ENCODE data around the gene CAMK2A.

The CAMK2A gene

GRCh38 chr5:150215979-150216944 is 73.3 kb downstream of the CAMK2A start:
- no peak for DNase-seq

- DNase-seq, result no peak
Measured at GRCh38 chr5:150214289-150214688, 75.3 kb downstream of the CAMK2A start.

GRCh38 chr5:150213530-150213929 is 76.0 kb downstream of the CAMK2A start:
- DNase-seq, result no peak

- no peak for DNase-seq
Measured at GRCh38 chr5:150211156-150212030, 78.2 kb downstream of the CAMK2A start.

GRCh38 chr5:150210644-150211043 is 78.9 kb downstream of the CAMK2A start:
- no peak for DNase-seq

GRCh38 chr5:150209099-150209635 is 80.4 kb downstream of the CAMK2A start:
- peak in 6 of 56 donors; percentile 10 to 49 (median 22) for DNase-seq

GRCh38 chr5:150208187-150209098 is 81.1 kb downstream of the CAMK2A start:
- DNase-seq, result no peak

GRCh38 chr5:150206779-150207115 is 82.8 kb downstream of the CAMK2A start:
- no peak for DNase-seq

GRCh38 chr5:150206098-150206778 is 83.3 kb downstream of the CAMK2A start:
- DNase-seq, result no peak

GRCh38 chr5:150204590-150204960 is 85.0 kb downstream of the CAMK2A start:
- no peak for DNase-seq

- DNase-seq, result no peak
Measured at GRCh38 chr5:150203832-150204589, 85.6 kb downstream of the CAMK2A start.

GRCh38 chr5:150202501-150202900 is 87.1 kb downstream of the CAMK2A start:
- peak in 1 of 56 donors; percentile 18 for DNase-seq

GRCh38 chr5:150197476-150197875 is 92.1 kb downstream of the CAMK2A start:
- no peak for DNase-seq

- no peak for DNase-seq
Measured at GRCh38 chr5:150196986-150197385, 92.6 kb downstream of the CAMK2A start.

GRCh38 chr5:150196514-150196913 is 93.1 kb downstream of the CAMK2A start:
- DNase-seq, result peak in 2 of 56 donors; percentile 27 to 53

GRCh38 chr5:150195736-150196485 is 93.7 kb downstream of the CAMK2A start:
- no peak for DNase-seq

GRCh38 chr5:150192462-150192861 is 97.1 kb downstream of the CAMK2A start:
- peak in 11 of 56 donors; percentile 12 to 41 (median 20) for DNase-seq

- DNase-seq, result no peak
Measured at GRCh38 chr5:150190987-150191386, 98.6 kb downstream of the CAMK2A start.

Data from amygdala (tissue), 56 donors.